ENCODE results near the gene THSD4. TPM values are rescaled to one million over a fixed set of nuclear protein-coding genes. Genes with fewer than 3 reads are reported as not detected.

The THSD4 gene
- total RNA-seq, 1 donor from 2014 or later: 66.8 TPM

DNA sequence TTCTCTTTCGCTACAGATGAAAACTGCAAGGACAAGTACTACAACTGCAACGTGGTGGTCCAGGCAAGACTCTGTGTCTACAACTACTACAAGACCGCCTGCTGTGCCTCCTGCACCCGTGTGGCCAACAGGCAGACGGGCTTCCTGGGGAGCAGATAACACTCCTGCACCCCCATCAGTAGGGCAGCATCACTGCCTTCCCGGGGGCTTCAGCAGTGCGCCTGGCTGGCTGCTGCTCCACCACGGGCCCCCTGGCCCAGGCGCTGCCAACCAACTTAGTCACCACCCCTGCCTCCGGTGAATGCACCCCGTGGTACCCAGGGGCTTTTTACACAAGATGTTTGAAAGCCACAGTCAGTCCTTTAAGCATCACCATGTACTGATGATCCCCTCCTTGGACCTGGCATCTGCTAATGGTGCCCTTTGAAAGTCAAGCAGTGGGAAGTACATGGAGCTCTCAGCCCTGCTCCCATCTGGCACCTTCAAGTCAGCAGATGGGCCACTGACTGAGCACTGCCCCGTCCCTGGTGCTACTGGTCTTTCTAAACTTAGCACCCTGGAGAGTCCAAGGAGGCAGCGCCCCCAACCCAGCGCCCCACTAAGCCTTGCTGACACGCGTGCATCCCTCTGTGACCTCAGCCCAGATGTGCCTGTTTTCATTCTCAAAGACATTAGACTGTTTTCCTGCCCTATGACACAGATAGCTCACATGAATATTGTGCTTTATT, 662.1 kb downstream of the THSD4 start:
- H3K9me3 ChIP-seq: no peaks in the 10 kb centered on the region
- H3K4me1 ChIP-seq: no peaks in the 10 kb centered on the region
- TF ChIP-seq POLR2A (IDR thresholded peaks at IDR 0.05) (no peak), POLR2AphosphoS5 (IDR thresholded peaks at IDR 0.05; ENCODE audit: insufficient read depth in 1 of 2, low read depth in 1 of 2) (no peak)
- TF ChIP-seq, protein P1, sequence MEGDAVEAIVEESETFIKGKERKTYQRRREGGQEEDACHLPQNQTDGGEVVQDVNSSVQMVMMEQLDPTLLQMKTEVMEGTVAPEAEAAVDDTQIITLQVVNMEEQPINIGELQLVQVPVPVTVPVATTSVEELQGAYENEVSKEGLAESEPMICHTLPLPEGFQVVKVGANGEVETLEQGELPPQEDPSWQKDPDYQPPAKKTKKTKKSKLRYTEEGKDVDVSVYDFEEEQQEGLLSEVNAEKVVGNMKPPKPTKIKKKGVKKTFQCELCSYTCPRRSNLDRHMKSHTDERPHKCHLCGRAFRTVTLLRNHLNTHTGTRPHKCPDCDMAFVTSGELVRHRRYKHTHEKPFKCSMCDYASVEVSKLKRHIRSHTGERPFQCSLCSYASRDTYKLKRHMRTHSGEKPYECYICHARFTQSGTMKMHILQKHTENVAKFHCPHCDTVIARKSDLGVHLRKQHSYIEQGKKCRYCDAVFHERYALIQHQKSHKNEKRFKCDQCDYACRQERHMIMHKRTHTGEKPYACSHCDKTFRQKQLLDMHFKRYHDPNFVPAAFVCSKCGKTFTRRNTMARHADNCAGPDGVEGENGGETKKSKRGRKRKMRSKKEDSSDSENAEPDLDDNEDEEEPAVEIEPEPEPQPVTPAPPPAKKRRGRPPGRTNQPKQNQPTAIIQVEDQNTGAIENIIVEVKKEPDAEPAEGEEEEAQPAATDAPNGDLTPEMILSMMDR (IDR thresholded peaks at IDR 0.05): no peak
- H3K27me3 ChIP-seq: no peaks in the 10 kb centered on the region
- no peak overlapping the region for H3K4me3 ChIP-seq
- no peak overlapping the region for H3K27ac ChIP-seq
- H3K36me3 ChIP-seq: no peaks in the 10 kb centered on the region
- intact Hi-C loops (cut with DNase I): no loop called here
- peak in 1 of 2 donors; percentile 84 for DNase-seq (ENCODE audit: extremely low spot score in 2 of 2)

DNA sequence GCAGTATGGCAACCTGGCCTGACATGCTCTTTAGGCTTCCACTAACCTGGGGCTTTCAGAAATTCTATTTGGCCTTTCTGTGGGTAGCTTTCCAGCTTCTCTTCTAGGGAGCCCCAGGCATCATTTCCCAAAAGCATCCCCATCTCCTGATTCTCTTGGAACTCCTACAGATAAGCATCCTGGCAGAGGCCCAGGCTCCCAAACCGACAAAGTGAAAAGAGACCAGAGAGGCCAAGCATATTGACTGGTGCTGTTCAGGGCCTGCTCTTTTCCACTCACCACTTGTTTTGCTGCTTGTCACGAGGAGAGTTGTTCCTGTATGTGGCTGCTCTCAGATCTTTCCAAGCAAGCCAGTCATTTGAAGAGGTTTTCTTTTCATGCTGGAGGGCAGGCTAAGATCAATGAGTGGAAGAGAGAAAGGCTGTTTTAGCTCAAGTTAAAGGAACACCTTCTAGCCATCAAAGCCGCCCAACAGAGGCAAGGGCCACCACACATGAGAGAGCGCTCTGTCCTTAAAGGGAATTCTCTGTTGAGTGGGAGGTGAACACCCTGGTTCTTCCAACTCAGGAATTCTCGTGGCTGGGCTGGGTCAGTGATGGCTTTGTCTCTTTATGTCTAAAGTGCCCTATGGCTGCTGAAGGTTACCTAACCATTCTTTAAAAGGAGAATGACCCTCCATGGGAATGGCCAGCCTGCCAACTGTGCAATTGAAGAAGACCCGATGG, 664.0 kb downstream of the THSD4 start:
- Histone ChIP-seq H3K36me3 (no peaks in the 10 kb centered on the region), H3K4me1 (no peaks in the 10 kb centered on the region), H3K27ac (no peak overlapping the region), H3K4me3 (no peak overlapping the region), H3K27me3 (no peaks in the 10 kb centered on the region), H3K9me3 (no peaks in the 10 kb centered on the region)
- no peak for TF ChIP-seq POLR2AphosphoS5 (IDR thresholded peaks at IDR 0.05; ENCODE audit: insufficient read depth in 1 of 2, low read depth in 1 of 2)
- TF ChIP-seq, protein P1 (IDR thresholded peaks at IDR 0.05): no peak
- TF ChIP-seq POLR2A (IDR thresholded peaks at IDR 0.05): no peak
- DNase-seq (ENCODE audit: extremely low spot score in 2 of 2): peak in 1 of 2 donors; percentile 82
- intact Hi-C loops (cut with DNase I): no loop called here

DNA sequence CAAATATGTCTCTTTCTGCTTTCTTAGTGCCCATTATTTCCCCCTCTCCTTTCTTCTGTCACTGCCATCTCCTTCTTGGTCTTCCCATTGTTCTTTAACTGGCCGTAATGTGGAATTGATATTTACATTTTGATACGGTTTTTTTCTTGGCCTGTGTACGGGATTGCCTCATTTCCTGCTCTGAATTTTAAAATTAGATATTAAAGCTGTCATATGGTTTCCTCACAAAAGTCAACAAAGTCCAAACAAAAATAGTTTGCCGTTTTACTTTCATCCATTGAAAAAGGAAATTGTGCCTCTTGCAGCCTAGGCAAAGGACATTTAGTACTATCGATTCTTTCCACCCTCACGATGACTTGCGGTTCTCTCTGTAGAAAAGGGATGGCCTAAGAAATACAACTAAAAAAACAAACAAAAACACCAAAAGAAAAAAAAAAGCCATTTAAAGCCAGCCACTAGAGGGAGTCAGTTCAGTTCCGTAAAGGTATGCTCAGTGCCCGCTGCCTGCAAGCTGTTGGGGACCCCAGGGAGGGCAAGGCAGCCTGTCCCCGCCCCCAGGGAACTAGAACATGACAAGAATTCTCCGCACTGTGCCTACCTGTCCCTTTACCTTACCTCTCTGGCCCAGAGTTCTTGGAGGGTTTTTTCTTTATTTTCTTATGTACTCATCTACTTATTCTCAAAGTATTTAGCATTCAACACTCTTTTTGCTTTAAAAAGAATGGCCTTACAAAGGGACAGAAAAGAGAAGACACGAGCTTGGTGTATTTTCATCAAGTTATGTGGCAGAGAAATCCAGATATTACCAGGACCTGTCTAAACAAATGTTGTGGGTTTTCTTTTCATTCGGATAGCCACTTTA, 665.1 kb downstream of the THSD4 start:
- no peaks in the 10 kb centered on the region for H3K9me3 ChIP-seq
- H3K4me3 ChIP-seq: no peak overlapping the region
- DNase-seq (ENCODE audit: extremely low spot score in 2 of 2): no peak
- no peaks in the 10 kb centered on the region for H3K4me1 ChIP-seq
- no peak overlapping the region for H3K27ac ChIP-seq
- intact Hi-C loops (cut with DNase I): no loop called here
- no peak for TF ChIP-seq POLR2A (IDR thresholded peaks at IDR 0.05)
- TF ChIP-seq, protein P1 (IDR thresholded peaks at IDR 0.05): peak; percentile 30 to 76 (median 42)
- H3K36me3 ChIP-seq: no peaks in the 10 kb centered on the region
- no peaks in the 10 kb centered on the region for H3K27me3 ChIP-seq

DNA sequence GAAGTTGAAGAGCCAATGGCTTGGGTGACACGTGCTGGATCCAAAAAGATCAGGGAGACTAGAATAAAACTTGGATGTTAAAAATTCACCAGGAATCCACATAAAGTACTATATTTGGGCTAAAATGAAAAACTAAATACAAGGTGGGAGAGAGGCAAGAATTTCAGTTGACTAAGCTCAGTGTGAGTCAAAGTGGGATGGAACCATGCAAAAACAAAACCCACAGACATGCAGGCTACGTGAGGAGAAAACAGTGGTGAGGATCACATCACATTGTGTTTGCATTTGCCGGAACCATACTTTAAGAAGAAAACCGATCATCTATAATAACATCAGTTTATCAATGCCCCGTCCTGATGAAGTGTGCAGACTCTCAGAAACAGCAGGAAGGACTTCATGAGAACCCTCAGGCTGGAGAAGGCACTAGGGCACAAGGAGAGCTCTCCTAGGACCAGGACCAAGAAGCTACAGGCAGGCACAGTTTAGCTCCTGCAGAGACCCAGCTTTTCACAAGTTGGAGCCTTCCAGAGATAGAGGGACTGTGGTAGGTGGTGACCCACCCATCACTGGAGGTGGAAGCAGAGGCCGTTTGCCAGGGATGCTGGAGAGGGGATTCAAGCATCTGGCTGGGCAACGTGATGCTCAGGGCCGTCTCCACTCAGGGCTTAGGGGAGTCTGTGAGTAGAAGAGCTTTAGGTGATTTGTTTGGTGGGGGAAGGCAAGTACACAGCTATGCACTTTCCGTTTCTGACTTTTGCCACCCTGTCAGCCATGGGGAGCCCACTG, 666.1 kb downstream of the THSD4 start:
- H3K36me3 ChIP-seq: no peaks in the 10 kb centered on the region
- DNase-seq (ENCODE audit: extremely low spot score in 2 of 2): no peak
- TF ChIP-seq POLR2AphosphoS5 (IDR thresholded peaks at IDR 0.05; ENCODE audit: insufficient read depth in 1 of 2, low read depth in 1 of 2) (no peak), POLR2A (IDR thresholded peaks at IDR 0.05) (no peak)
- TF ChIP-seq, protein P1 (IDR thresholded peaks at IDR 0.05): no peak
- no peaks in the 10 kb centered on the region for H3K4me1 ChIP-seq
- H3K27ac ChIP-seq: no peak overlapping the region
- H3K9me3 ChIP-seq: no peaks in the 10 kb centered on the region
- intact Hi-C loops (cut with DNase I): no loop called here
- no peak overlapping the region for H3K4me3 ChIP-seq
- H3K27me3 ChIP-seq: no peaks in the 10 kb centered on the region
